Cerebellar nuclear complex (tissue), 1 donor: ENCODE data around the gene SLC28A1.

Experiments
- DNase-seq, 2 experiments: peaks; one replicate each; lab custom pipeline; 2025; lab: John Stamatoyannopoulos, UW

SLC28A1 gene

DNA sequence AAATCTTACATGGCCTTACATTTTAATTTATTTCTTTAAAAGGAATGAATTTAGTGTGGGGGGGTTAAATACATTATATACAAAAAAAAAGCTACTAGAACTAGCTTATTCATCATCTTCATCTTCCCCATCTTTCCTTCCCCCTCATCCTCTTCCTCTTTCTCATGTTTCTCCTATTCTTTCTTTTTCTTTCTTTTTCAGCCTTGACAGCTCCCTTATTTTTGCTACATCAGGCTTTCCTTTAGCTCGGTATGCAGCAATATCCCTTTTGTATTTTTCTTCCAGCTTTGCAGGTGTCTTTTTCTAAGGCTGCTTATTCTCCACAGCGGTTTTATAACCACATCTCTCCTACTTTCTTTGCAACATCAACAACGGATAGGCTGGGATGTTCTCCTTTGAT is 55.9 kb downstream of the SLC28A1 start:
- DNase-seq: no peak

DNA sequence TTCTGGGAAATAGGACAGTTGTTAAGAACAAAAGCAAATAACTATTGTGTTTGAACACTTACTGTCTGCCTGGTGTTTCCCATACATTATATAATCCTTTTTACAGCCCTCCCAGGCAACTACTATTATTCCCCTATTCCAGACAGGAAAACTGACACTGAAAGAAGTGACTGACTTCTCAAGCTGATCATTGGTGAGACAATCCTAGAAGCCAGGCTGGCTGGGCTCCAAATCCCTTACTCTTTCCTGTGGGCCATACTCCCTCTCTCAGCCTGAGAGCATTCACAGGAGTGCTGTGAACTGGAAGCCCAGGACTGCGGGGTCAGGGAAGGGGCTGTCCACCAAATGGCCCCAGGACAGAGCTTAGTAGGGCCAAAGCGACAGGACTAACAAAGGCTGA is 58.0 kb downstream of the SLC28A1 start:
- no peak for DNase-seq

- DNase-seq: no peak
These were observed 59.8 kb downstream of the SLC28A1 start for GRCh38 chr15:84944311-84944710.

DNA sequence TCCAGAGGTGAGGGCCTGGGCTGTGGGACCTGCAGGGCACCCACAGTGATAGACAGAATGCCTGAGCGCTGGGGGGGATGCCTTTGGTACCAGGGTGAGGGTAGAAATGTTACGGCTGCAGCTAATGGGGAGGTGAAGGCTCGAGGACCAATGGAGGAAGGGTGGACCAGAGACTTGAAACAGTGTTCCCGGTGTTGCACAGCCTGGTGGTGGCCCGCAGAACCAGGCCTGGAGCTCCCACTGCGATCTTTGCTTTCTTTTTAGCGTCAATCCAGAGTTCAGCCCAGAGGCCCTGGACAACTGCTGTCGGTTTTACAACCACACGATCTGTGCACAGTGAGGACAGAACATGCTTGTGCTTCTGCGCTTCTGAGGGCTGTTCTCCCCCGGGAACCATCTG is 60.4 kb downstream of the SLC28A1 start:
- no peak for DNase-seq

DNA sequence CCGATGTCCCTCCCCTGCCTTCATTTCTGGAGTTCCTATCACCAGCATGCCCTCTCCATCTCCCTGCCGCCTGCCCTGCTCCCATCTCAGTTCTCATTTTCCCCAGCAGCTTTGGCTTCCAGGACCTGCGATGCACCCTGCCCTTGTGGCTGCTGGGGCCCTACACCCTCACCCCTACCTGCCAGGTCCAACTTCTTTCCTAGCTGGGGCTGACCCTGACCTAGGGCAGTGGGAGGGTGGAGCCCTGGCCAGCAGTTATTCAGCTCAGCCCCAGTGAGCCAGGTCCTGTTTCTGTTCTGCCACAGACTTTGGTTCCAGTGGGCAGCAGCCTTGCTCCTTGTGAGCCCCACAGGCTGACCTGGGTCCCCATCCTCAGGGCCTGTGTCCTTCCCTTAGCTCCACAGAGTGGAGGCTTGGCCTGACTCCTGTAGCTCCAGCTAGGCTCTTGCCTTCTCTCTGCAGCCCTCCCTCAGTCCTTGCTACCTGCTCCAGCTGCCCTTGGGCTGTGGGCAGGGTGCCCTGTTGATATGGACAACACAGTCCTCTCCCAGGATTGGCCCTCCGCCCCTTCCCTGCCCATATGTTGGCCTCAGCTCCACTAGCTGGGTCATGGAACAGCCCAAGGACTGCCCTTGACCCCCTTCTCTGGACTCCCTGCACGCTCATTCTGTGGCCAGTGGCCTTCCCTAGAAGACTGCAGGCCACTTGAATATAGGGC is 62.5 kb downstream of the SLC28A1 start:
- no peak for DNase-seq

DNA sequence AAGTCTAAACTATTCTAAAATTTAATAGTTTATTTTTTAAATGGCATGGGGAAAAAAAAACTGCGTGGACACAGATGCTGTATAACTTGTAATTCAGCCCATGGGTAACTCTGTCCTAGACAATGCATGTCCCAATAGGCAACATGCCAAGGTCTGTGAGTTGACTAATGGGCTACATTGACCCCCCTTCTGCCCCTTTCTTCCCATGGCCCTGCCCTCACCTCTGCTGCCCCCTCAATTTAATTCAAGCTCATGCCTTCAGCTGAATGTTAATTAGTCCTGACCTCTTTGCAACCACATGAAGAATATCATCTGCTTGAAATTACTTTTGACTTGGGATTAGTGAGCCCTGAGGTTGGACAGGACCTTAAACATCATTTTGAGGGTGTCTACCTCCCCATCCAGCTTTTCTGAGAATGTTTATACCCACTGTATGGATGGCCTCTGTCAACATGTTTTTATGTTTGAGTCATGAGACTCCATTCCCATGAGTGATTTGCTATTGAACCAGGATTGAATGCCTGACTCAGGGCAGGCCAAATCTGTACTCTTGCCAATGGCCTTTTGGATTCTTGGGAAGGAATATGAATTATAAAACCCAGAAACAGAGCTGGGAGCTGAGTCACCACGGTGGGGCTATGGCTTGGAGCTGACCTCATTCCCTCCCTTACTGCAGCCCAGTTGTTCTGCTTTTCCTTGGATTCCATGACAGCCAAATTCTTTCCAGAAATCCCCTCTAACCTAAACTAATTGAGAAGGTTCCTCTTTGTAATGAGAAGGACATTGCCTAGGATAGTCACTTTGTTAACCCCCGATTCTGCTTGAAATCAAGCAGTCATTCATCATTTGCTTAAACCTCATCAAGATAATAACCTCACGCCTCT is 63.7 kb downstream of the SLC28A1 start:
- no peak for DNase-seq

- no peak for DNase-seq
These were observed 64.6 kb downstream of the SLC28A1 start for GRCh38 chr15:84949043-84949442.

DNA sequence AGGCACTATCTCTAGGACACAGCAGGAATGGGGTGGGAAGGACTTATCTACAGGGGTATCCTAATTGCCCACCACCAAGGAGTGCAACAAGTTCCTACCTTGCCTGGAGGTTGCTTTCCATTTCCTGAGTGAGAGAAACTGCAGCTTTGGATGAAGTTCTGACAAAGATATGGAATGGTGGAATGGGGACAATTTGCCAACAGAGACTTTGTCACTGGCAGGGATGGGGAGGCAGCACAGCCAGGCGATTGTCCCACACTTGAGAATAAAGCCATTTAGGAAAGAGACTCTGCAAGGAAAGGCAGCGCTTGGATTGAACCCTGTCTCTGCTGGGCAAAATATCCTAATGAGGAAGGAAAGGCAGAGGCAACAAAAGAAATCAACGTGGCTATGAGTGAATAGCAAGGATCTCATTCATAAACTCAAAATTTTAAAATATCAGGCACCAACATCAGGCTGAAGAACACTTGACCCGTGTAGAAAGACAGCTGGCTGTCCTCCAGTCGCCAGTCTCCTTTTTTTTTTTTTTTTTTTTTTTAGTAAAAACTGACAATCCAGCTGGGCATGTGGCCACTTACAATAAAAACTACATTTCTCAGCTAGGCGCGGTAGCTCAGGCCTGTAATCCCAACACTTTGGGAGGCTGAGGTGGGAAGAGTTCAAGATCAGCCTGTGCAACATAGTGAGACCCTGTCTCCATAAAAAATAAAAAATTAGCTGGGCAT is 65.5 kb downstream of the SLC28A1 start:
- DNase-seq: no peak

DNA sequence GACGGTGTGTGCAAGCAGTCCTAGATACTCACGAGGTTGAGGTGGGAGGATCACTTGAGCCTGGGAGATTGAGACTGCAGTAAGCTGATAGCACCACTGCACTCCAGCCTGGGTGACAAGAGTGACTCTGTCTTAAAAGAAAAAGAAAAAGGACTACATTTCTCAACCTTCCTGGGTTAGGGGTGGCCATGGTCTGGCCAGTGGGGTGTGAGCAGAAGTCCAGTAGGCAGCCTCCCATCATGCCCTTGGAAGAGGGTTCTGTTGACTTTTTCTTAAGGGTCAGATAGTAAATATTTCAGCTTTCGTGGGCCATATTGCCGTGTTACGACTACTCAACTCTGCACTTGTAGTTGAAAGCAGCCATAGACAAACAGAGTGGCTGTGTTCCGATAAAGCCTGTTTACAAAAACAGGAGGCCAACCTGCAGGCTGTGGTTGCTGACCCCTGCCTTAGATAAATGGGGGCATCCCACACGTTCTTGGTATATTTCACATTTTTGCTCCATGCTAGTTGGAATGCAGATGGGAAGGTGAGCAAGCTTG is 66.2 kb downstream of the SLC28A1 start:
- no peak for DNase-seq

DNA sequence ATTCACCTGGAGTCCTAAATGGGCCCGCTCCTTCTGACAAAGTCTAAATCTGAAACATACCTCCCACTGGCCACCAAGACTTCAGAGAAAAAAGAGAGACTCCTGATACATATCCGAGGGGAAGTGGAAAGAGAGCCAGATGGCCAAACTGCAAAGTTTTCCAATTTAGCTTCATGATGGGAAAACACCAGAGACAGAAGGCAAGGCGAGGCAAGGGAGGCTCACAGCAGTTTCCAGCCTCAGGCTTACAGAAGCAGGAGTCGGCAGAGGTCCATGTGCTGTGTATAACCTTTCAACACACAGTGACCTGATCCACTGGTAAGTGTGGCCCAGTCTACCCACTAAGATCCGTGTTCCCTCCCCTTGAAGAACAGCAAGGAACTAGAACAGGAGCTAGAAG is 67.3 kb downstream of the SLC28A1 start:
- no peak for DNase-seq

DNA sequence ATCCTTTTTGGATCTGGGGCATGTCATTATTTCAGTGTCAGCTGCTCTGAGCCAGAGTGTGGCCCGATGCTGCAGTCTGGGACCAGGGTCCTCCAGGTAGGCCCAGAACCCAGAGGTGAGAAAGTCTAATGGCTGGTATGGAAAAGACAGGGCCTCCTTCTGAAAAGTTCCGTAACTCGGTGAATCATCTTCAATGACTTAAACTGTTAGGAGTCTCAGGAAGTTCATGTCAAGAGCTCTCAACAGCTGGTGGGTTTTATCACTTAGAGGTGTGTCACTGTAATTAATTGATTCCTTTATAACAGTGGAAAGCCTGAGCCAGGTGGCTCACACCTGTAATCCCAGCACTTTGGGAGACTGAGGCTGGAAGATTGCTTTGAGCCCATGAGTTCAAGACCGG is 68.7 kb downstream of the SLC28A1 start:
- no peak for DNase-seq

DNA sequence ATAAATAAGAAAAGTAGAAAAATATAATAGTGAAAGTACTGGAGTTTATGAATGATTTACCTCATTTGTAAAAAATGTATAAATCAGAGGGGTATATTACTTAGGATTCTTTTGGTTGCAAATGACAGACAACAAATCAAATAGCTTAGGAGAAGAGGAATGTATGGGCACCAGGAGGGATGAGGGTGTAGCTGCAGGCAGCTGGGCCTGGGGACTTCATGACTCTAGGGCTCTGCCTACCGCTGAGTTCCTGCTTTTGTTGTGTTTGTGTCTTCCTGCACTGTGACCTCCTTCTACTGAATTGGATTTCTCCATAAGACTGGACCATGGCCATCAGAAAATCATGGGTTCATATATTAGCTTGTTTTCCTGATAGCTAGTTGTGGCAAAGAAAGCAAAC is 69.3 kb downstream of the SLC28A1 start:
- no peak for DNase-seq

- no peak for DNase-seq
These were observed 70.8 kb downstream of the SLC28A1 start for GRCh38 chr15:84955089-84955848.

DNA sequence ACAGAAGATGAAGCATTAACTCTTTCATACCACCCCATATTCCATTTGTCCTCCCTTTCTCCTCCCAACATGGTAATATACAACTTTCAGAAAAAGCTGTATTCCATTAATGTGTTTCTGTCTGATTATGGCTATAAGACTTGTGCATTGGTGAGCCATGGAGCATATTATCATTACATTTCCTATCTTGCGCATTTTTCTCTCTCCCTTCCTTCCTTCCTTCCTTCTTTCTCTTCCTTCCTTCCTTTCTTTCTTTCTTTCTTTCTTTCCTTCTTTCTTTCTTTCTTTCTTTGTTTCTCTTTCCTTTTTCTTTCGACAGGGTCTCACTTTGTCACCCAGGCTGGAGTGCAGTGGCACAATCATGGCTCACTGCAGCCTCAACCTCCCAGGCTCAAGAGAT is 71.7 kb downstream of the SLC28A1 start:
- DNase-seq: no peak

DNA sequence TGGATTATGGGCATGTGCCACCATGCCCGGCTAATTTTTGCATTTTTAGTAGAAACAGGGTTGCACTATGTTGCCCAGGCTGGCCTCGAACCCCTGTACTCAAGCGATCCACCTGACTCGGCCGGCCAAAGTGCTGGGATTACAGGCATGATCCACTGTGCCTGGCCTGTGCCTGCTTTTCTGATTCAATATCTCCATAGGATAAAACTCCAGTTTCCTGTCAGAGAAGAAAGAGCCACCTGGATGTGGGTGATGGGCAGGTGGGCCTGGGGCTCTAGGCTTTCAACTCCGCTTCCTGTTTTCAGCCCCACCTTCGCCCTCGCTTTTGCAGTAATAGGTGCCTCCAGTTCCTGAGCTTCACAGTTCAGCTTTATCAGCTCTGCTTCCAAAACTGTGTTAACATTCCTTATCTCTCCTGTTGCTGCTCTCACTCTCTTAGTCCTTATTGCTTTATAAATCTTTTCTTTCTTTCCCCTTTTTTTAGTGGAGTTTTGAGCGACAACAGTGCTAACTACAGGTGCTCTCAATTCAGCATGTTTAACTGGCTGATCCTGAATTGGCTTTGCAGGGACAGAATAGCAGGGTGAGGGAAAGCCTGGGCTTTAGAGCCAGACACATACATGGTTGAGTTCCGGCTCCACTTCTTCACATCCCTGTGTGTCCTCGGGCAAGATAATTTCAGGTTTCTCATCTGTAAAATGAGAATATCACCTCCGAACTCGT is 76.1 kb downstream of the SLC28A1 start:
- no peak for DNase-seq

- DNase-seq: no peak
These were observed 76.6 kb downstream of the SLC28A1 start for GRCh38 chr15:84961114-84961452.

DNA sequence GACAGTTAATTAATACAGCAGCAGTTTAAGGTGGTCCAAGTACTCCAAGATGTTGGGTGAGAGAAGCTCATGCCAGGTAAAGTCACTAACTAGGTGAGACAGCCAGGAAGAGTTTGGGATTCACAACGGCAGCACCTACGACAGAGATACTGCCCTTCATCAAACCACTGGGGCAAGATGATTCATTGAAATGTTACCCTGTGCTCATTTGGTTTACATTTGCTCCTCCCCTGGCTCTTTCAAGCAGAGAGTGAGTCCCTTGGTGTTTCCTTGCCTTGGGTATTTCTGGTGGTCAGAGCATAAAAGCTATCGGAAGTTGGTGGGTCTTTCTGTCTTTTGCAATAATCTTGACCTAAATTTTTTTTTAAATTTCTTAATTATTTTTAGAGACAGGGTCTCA is 77.2 kb downstream of the SLC28A1 start:
- no peak for DNase-seq

DNA sequence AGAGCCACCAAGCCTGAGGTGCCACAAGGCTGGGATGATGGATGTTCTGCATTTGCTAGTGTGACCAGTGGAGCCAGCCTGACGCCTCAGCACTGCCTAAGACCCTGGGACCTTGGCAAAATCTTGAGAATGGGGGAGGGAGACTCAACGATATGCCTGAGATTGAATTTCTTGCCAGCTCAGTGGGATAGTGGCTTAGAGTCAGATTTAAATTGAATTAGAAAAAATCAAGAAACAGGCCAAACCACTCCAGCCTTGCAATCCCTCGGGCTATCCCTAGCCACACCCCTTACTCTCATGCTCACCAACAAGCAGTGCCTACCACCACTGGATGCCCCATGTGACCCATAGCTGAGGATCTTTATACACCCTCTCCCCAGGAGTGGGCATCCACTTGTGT is 78.5 kb downstream of the SLC28A1 start:
- DNase-seq: no peak

GRCh38 chr15:84967380-84967779 is 82.9 kb downstream of the SLC28A1 start:
- DNase-seq: no peak

DNA sequence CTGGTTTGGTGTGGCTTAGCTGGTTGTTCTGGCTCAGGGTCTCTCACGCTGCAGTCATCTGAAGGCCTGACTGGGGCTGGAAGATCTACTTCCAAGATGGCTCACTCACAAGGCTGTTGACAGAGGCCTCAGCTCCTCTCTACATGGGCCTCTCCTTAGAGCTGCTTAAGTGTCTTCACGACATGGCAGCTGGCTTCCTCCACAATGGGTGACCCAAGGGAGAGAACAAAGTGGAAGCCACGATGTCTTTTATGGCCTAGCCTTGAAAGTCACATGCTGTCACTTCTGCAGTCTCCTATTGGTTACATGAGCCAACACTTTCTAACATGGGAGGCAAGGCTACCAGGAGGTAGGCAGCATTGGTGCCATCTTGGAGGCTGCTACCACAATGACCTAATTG is 83.8 kb downstream of the SLC28A1 start:
- no peak for DNase-seq

- no peak for DNase-seq
These were observed 84.8 kb downstream of the SLC28A1 start for GRCh38 chr15:84969257-84969656.
